Adipose tissue (tissue), 3 donors: ENCODE data around the gene PHPT1. TPM values are rescaled to one million over a fixed set of nuclear protein-coding genes. Genes with fewer than 3 reads are reported as not detected.
A peak's percentile ranks its signal among the peaks of the same experiment; 100 is the strongest.
"Not testable (repeated sequence)": the region's sequence is repeated elsewhere in the genome, so short reads cannot be mapped to it uniquely, and the experiment has no call there.

Source experiments
- H3K27ac ChIP-seq: one replicate; pipeline ENCODE4 v1.5.1; 2013; ENCODE audit warnings: low read depth, low read length
- WGBS, 3 donors: extraction: QIAGEN DNeasy Blood & Tissue Kit; methylation state at CpG; one replicate each; pipeline ENCODE4 v1.1.7; 2013; 5-methylcytosine and 5-hydroxymethylcytosine counted together
- polyA plus RNA-seq, 3 donors: library from polyadenylated mRNA; stranded (reverse); fragments of 200-250 nt; gene quantifications; one replicate each; pipeline ENCODE4 v1.2.3, GENCODE V29; 2013
- donor health status: healthy with polysubstance abuse.
- donor health status: Bipolar disorder and iron deficiency.
- donor health status: healthy.

Gene PHPT1
- polyA plus RNA-seq, 3 donors = 141 to 146 (median 143) TPM

- H3K27ac ChIP-seq = no peak overlapping the region
- 53 to 63% (median 63%) methylated on average over 9 to 11 of the region's 11 CpGs for WGBS, 3 donors
These were observed 16.0 kb downstream of the PHPT1 start for GRCh38 chr9:136865041-136865767.

DNA sequence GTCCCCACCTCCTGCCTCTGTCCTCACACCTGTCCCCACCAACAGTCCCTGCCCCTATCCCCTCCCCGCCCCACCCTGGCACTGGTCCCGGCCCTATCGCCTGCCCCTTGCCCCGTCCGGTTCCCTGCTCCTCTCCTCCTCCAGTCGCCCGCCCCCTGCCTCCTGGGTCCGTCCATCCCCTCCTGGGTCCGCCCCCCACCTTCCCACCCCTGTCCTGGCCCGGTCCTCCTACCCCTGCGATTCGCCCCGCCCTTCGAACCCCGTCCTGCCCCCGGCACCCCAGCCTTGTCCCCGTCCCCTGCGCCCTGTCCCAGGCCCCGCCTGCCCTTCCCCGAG is 16.5 kb downstream of the PHPT1 start:
- peak overlapping the region; percentile 61 for H3K27ac ChIP-seq
- WGBS, 3 donors = 2% methylated on average over 14 to 20 of the region's 20 CpGs

- not testable (repeated sequence) for H3K27ac ChIP-seq
- 78 to 84% (median 82%) methylated on average over 27 to 29 of the region's 29 CpGs for WGBS, 3 donors
These were observed 17.8 kb downstream of the PHPT1 start for GRCh38 chr9:136866898-136867421.

- 97 to 99% (median 98%) methylated on average over 18 of the region's 18 CpGs for WGBS, 3 donors
- no peak overlapping the region for H3K27ac ChIP-seq
These were observed 18.3 kb downstream of the PHPT1 start for GRCh38 chr9:136867480-136867879.

GRCh38 chr9:136867917-136868316 is 18.7 kb downstream of the PHPT1 start:
- 97 to 98% (median 98%) methylated on average over 18 of the region's 18 CpGs for whole genome bisulfite sequencing, 3 donors
- H3K27ac ChIP-seq = no peak overlapping the region

GRCh38 chr9:136868644-136869043 is 19.4 kb downstream of the PHPT1 start:
- WGBS, 3 donors = 91 to 96% (median 94%) methylated on average over 11 of the region's 11 CpGs
- no peak overlapping the region for H3K27ac ChIP-seq

DNA sequence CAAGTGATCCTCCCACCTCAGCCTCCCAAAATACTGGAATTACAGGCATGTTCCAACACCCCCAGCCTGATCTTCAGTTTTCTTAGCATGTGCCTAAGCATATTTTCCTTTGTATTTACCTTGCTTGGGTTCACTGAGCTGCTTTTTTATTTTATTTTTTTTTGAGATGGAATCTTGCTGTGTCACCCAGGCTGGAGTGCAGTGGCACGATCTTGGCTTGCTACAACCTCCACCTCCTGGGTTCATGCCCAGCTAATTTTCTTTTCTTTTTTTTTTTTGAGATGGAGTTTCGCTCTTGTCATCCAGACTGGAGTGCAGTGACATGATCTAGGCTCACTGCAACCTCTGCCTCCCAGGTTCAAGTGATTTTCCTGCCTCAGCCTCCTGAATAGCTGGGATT is 20.4 kb downstream of the PHPT1 start:
- 88 to 90% (median 89%) methylated on average over 2 of the region's 2 CpGs for WGBS, 3 donors
- H3K27ac ChIP-seq = not testable (repeated sequence)

DNA sequence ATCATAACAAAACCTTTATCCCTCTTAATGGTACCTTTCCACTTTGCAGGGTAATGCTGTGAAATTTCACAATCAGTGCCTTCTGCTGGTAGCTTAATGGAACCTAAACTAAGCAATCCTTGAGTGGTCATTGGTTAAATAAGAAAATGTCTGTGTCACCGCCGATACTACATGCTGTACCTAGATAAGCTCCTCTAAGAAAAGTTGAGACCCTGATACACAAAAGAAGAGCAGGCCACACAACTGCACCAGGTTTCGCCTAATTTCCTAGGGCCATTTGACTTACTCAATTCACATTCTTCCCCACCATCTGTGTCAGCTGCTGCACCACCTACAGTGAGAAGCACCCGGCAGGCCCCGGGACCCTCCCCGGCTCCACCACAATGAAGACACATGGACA is 25.9 kb downstream of the PHPT1 start:
- 94 to 98% (median 96%) methylated on average over 6 of the region's 6 CpGs for WGBS, 3 donors
- no peak overlapping the region for H3K27ac ChIP-seq

- 82 to 85% (median 85%) methylated on average over 5 of the region's 5 CpGs for WGBS, 3 donors
- H3K27ac ChIP-seq = no peak overlapping the region
These were observed 27.3 kb downstream of the PHPT1 start for GRCh38 chr9:136876476-136876875.

DNA sequence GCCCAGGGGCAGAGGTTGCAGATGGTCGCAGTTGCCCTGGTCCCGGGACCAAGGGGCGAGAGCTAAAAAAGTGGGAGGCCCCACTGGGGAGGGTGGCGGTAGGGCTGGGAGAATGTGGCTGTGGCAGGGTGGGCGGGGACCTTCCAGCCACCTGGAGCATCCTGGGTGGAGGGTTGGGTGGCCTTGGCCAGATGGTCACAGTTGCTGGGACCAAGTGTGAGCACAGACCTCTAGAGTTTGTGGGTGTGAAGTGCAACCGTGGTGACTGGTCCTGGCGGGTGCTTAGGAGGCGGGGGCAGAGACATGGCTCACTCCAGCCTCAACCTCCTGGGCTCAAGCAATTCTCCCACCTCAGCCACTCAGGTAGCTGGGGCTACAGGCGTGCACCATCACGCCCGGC is 31.4 kb downstream of the PHPT1 start:
- H3K27ac ChIP-seq = no peak overlapping the region
- 81 to 87% (median 84%) methylated on average over 11 of the region's 11 CpGs for WGBS, 3 donors

DNA sequence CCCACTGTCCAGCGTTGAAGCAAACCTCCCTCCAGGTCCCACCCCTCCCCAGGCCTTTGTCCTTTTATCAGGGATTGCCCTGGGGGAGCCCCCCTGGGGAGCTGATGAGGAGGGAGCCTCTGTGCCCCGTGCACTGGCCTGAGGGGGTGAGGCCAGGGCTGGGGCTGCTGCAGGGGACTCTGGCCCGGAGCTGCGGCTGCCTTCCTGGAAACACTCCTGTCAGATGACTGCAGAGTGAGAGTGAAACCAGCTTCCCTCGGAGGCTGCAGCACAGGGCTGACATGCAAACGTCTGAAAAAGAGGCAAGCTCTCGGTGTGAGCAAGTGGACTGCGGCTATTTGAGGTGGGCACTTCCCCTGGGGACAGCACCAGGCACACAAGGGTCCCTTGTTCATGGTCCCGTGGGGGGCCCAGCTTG is 32.5 kb downstream of the PHPT1 start:
- WGBS, 3 donors = 13 to 27% (median 13%) methylated on average over 9 of the region's 9 CpGs
- H3K27ac ChIP-seq = no peak overlapping the region

GRCh38 chr9:136882109-136882946 is 33.1 kb downstream of the PHPT1 start:
- 42 to 64% (median 44%) methylated on average over 19 of the region's 19 CpGs for WGBS, 3 donors
- H3K27ac ChIP-seq = no peak overlapping the region

DNA sequence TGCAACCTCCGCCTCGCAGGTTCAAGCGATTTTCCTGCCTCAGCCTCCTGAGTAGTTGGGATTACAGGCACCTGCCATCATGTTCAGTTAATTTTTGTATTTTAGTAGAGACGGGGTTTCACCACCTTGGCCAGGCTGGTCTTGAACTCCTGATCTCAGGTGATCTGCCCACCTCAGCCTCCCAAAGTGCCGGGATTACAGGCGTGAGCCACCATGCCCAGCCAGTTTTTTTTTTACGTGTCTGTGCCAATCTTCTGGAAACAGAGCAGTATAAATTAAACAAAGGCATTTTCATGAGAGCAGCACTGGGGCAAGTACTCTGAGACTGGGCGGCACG is 33.7 kb downstream of the PHPT1 start:
- WGBS, 3 donors = 77 to 94% (median 83%) methylated on average over 9 of the region's 9 CpGs
- H3K27ac ChIP-seq = not testable (repeated sequence)

DNA sequence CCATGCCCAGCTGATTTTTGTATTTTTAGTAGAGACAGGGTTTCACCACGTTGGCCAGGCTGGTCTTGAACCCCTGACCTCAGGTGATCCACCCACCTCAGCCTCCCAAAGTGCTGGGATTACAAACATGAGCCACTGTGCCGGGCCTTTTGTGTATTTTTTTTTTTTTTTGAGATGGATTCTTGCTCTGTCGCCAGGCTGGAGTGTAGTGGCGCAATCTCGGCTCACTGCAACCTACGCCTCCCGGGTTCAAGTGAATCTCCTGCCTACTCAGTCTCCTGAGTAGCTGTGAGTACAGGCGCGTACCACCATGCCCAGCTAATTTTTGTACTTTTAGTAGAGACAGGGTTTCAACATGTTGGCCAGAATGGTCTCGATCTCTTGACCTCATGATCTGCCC is 34.5 kb downstream of the PHPT1 start:
- not testable (repeated sequence) for H3K27ac ChIP-seq
- 79 to 94% (median 81%) methylated on average over 10 of the region's 10 CpGs for WGBS, 3 donors

DNA sequence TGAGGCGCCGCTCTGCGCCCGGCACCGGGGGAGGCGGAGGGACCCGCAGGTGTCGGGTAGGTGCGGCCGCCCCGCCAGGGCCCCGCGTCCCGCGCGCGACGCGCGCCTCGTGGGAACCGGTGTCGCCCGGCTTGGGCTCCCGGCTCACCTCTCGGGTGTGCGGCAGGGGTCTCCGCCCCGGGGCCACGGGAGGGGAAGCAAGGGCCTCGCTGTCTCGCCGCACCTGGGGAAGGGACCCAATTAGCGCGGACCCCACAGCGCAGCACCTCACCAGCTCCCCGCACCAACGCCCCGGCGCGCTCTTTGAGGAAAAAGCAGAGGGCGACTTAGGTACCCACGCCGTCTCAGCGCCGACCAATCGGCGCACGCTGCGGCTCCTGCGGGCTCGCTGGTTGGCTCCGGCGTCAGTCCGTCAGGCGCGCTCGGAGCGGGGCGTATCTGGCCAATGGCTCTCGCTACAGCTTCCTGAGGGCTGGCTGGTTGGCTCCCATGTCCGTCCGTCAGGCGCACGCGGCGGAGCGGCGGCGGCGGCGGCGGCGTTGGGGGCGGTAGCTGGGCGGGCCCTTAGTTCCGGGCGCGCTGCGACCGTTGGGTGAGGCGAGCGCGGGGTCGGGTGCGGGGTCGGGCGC is 36.9 kb downstream of the PHPT1 start, which contains the start of gene TRAF2:
Gene TRAF2, plus strand, starts transcription at position 567 of the 629 bp plus-strand sequence. CDS start 12,225 bp downstream, outside the sequence.
- 0 to 1% (median 0%) methylated on average over 77 to 88 of the region's 88 CpGs for WGBS, 3 donors
- no peak within 1 kb of the TSS for H3K27ac ChIP-seq

- 1% methylated on average over 51 to 76 of the region's 76 CpGs for WGBS, 3 donors
- H3K27ac ChIP-seq = no peak overlapping the region
These were observed 37.7 kb downstream of the PHPT1 start for GRCh38 chr9:136886610-136887597.

DNA sequence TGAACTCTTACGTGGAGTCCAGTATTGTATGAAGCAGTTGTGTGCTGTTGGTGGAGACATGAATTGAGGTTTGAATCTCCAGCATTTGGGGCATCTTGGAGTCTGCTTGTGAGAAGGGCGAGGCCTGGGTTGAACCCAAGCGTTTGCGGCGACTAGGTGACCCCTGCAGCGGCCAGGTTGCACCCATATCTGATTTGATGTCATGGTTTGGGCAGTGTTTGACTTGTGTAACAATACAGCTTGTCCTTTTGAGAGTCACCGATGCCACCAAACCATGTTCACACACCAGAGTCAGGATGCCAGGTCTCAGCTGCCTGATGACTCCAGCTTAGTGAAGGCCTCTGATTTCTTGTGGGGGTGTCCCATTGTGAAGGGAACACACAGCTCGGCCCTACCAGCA is 39.2 kb downstream of the PHPT1 start:
- WGBS, 3 donors = 80 to 91% (median 88%) methylated on average over 8 of the region's 8 CpGs
- H3K27ac ChIP-seq = no peak overlapping the region

- no peak overlapping the region for H3K27ac ChIP-seq
- 93 to 95% (median 94%) methylated on average over 40 to 42 of the region's 42 CpGs for WGBS, 3 donors
These were observed 40.6 kb downstream of the PHPT1 start for GRCh38 chr9:136889858-136890257.
